GM12864 (cell line): ENCODE results near the gene ODAPH.
"Not testable (repeated sequence)": the region's sequence is repeated elsewhere in the genome, so short reads cannot be mapped to it uniquely, and the experiment has no call there.

Experiments
- DNase-seq: peaks from one replicate; pipeline ENCODE4 v3.0.0-alpha.2; 2011; ENCODE audit warnings: low read depth
- H3K4me3 ChIP-seq: 2 replicates; pipeline ENCODE4 v1.5.1; 2011; ENCODE audit warnings: mild to moderate bottlenecking, low read depth, low read length, control low read depth
- TF ChIP-seq, protein P1 (sequence below): IDR thresholded peaks from 2 replicates; pipeline ENCODE4 v1.5.1; 2011; ENCODE audit warnings: low read depth, mild to moderate bottlenecking, moderate library complexity, low read length, control low read depth, inconsistent platforms; ENCODE audit errors: missing control alignments

ODAPH gene, protein sequence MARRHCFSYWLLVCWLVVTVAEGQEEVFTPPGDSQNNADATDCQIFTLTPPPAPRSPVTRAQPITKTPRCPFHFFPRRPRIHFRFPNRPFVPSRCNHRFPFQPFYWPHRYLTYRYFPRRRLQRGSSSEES

DNA sequence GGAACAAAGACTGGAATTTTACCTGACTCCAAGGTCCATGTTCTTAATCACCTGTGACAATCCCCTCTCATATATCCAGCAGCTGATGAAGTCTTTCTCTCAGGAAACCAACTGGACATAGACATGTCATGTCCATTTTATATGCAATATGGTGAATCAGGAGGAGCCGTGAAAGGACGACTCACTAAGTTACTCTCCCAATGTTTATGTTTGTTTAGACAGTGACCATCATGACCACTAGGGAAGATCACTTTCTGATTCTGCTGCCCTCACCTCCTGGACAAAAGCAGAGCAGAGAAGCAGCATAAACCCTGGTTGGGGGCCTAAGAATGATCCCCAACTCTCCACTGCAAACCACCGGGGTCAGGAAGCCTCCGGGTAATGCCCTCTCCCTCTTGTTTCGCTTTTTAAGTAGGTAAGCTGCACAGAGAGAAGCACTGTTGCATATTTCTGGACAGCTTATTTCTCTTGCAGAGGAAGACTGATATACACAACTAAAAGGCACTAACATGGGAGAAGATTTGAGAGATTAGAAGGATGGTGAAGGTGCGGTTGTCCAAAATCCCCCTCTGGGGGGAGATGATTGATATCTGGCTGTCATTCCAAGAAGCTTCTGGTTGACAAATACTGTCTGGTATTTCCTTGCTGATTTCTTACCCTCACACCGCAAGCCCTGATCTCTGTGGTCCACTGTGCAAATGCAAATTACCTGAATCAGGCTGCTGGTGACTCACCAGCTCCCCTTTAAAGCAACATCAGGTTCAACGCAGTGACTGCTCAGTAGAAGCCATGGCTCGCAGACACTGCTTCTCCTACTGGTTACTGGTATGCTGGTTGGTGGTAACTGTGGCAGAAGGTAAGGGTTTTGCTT is at the start of gene ODAPH:
Gene ODAPH (plus strand): TSS at position 773 of the 871 bp plus-strand sequence. CDS start 17 bp downstream, at position 790.
- DNase-seq: peak; percentile 49
- TF ChIP-seq, protein P1, sequence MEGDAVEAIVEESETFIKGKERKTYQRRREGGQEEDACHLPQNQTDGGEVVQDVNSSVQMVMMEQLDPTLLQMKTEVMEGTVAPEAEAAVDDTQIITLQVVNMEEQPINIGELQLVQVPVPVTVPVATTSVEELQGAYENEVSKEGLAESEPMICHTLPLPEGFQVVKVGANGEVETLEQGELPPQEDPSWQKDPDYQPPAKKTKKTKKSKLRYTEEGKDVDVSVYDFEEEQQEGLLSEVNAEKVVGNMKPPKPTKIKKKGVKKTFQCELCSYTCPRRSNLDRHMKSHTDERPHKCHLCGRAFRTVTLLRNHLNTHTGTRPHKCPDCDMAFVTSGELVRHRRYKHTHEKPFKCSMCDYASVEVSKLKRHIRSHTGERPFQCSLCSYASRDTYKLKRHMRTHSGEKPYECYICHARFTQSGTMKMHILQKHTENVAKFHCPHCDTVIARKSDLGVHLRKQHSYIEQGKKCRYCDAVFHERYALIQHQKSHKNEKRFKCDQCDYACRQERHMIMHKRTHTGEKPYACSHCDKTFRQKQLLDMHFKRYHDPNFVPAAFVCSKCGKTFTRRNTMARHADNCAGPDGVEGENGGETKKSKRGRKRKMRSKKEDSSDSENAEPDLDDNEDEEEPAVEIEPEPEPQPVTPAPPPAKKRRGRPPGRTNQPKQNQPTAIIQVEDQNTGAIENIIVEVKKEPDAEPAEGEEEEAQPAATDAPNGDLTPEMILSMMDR: no peak
- H3K4me3 ChIP-seq: no peak within 1 kb of the TSS; the same call in 1 of the 2 replicates

- not testable (repeated sequence) for H3K4me3 ChIP-seq
These were observed 46.3 kb upstream of the ODAPH start for GRCh38 chr4:75509592-75509991.

GRCh38 chr4:75511841-75512240 is 44.0 kb upstream of the ODAPH start:
- H3K4me3 ChIP-seq: peak overlapping the region; percentile 7; the same call in 1 of the 2 replicates
- DNase-seq: no peak
- TF ChIP-seq, protein P1: no peak

More at GRCh38 chr4:75509592-75509991, 46.3 kb upstream of the ODAPH start:
- DNase-seq: not testable (repeated sequence)

DNA sequence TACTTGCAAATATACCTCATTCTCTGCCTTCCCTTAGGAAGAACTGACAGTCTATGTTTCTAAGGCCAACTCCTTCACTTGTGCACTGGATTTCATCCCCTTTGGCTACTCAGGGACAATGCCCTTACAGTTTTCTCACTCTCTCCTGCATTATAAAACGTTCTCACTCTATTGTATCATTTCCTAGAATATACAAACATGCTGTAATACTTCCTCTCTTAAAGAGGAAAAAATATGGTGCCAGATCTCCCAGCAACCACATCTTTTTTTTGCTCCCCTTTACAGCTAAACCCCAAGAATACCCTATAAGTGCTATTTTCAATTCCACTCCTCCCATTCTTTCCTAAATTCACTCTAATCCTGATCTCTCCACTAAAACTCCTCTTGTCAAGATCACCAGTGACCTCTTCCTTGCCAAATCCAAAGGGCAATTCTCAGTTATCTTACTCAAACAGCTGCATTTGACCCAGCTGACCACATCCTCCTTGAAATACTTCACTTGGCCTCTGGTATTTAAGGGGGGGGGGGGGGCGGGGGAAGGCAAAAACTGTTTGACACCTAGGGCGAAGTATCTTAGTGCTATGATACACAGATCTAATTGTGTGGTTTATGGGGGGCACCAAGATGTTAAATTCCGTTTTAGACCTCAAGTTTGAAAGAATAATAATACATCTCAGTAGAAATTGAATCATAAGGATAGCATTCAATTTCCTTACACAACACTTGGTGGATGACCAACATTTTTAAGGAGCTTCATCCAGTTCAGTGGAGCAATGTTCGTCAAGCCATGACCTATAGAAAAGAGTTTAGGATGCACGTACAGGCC is 43.3 kb upstream of the ODAPH start:
- DNase-seq: no peak
- H3K4me3 ChIP-seq: peak overlapping the region; percentile 85
- TF ChIP-seq, protein P1: no peak

GRCh38 chr4:75513526-75514130 is 42.2 kb upstream of the ODAPH start:
- H3K4me3 ChIP-seq: peak overlapping the region; percentile 85
- TF ChIP-seq, protein P1: no peak
- no peak for DNase-seq

DNA sequence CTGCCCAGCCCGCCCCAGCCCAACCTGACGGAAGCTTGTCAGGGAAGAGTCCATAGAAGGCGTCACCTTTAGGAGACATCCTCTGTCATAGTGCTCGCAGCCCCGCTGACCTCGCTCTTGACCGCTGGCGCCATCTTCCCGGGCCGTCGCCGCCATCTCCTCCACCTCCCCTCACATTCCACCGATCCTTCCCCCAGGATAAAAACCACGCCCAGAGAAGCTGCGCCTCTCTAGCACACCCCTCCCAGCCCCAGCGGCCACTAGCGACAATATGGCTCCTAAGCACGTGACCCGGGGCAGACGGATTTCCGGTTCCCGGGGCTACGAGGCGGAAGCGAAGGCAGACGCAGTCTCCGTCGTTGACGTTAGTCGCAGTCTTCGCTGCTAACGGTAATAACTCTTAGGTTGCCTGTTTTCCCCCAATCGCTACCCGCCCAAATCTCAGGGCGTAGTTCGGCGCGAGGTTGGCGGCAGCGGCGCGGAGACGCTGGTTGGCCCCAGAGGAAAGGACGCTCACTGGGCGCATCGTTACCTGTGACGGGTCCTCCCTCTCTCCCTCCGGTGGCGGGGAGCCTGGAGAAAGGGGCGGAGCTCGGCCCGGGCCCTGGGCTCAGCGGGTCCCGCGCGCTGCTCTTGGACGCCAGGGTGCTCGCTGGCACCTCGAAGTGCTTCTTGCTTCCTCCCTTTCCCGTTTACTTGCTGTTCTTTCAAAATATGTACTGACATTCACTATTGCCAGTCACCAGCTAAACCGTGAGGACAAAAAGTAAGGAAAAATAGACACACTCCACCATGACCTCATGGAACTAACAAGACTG is 41.5 kb upstream of the ODAPH start, which contains the start of the genes RCHY1 and THAP6:
Gene RCHY1 (minus strand): TSS at position 273 of the 818 bp plus-strand sequence. CDS start 117 bp downstream, at position 156.
Gene THAP6 (plus strand): TSS at position 343 of the 818 bp plus-strand sequence. CDS start 980 bp downstream, outside the sequence.
- DNase-seq: peak; percentile 83
- TF ChIP-seq, protein P1: no peak
- H3K4me3 ChIP-seq: peak within 1 kb of the TSS; percentile 85
